ENCODE data around the gene DCLRE1B. TPM values are rescaled to one million over a fixed set of nuclear protein-coding genes. Genes with fewer than 3 reads are reported as not detected.
A peak's percentile ranks its signal among the peaks of the same experiment; 100 is the strongest.

DCLRE1B gene
- total and polyA plus RNA-seq, 9 of the 15 experiments (the other 6 are each of a cell fraction or from before 2014, with no cell fraction given), result 10.6 to 28.8 (median 17.2) TPM

DNA sequence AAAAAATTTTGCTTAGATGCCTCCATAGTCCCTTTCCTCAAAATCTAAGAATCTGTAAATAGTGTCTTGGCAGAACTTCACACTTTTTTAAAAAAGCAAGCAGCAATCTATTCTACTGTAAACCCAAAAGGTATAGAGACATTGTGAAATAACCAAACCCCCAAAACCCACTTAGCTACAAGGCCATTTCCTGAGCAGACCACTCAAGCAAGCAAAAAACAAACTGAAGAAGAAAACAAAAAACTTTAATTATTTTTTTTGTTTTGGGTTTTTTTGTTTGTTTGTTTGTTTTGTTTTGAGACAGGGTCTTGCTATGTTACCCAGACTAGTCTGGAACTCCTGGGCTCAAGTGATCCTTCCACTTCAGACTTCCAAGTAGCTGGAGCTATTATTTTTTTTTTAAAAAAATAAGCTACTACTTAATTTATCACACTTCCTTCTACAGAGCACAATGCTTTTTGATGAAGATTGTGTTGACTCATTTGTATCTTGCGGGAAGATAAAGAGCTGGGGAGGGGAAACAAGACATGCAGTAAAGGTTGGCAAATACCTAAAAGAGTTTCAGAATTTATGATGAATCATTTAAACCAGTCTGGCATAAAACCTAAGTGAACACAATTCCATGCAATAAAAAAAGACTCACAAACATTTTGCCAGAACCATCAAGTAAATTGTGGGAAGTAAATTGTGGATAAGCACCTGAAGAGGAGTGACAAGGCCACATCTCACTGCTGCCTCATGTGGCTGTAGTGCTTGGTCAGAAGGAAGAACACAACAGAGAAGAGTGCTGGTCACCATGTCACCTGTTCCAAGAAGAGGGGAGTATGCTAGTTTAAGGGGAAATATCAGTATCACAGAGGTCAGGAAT, 30.9 kb upstream of the DCLRE1B start (continued):
- TF ChIP-seq KLF16 (IDR thresholded peaks at IDR 0.05), result no peak
- TF ChIP-seq MEIS2 (IDR thresholded peaks at IDR 0.05; ENCODE audit: partially characterized antibody), result peak; percentile 35
- peak; percentile 57 for TF ChIP-seq MAFG (tag; conservative IDR thresholded peaks at IDR 0.05)
- TF ChIP-seq NR2C1 (IDR thresholded peaks at IDR 0.05), result 0 out of 2 replicates have a peak, but pooled peaks have one; percentile 28
- TF ChIP-seq NR2C1 (tag; IDR thresholded peaks at IDR 0.05), result no peak
- no peak for TF ChIP-seq NFRKB (IDR thresholded peaks at IDR 0.05; ENCODE audit: low read depth)
- no peak for TF ChIP-seq SMAD1 (IDR thresholded peaks at IDR 0.05; ENCODE audit: low read depth, low read length, partially characterized antibody)
- peak in 1 of 2 experiments; percentile 19; a peak in 1 of 4 replicates for TF ChIP-seq FOXA3 (CRISPR knock-in tag; conservative IDR thresholded peaks at IDR 0.05 in 1 of 2, IDR thresholded peaks at IDR 0.05 in 1 of 2)
- TF ChIP-seq, protein P1, sequence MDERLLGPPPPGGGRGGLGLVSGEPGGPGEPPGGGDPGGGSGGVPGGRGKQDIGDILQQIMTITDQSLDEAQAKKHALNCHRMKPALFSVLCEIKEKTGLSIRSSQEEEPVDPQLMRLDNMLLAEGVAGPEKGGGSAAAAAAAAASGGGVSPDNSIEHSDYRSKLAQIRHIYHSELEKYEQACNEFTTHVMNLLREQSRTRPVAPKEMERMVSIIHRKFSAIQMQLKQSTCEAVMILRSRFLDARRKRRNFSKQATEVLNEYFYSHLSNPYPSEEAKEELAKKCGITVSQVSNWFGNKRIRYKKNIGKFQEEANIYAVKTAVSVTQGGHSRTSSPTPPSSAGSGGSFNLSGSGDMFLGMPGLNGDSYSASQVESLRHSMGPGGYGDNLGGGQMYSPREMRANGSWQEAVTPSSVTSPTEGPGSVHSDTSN (CRISPR knock-in tag; IDR thresholded peaks at IDR 0.05; ENCODE audit: low read depth), result no peak
- TF ChIP-seq, protein P1 (tag; conservative IDR thresholded peaks at IDR 0.05; ENCODE audit: low read depth), result 0 out of 2 replicates have a peak, but pooled peaks have one; percentile 21

Measured in K562 (cell line).